ENCODE measurements around the gene SALL4. TPM values are rescaled to one million over a fixed set of nuclear protein-coding genes. Genes with fewer than 3 reads are reported as not detected.

Gene SALL4
- total and polyA plus RNA-seq, 2 of the 8 experiments (the other 6 are each of a cell fraction or from before 2014, with no cell fraction given), result 108 to 235 TPM

DNA sequence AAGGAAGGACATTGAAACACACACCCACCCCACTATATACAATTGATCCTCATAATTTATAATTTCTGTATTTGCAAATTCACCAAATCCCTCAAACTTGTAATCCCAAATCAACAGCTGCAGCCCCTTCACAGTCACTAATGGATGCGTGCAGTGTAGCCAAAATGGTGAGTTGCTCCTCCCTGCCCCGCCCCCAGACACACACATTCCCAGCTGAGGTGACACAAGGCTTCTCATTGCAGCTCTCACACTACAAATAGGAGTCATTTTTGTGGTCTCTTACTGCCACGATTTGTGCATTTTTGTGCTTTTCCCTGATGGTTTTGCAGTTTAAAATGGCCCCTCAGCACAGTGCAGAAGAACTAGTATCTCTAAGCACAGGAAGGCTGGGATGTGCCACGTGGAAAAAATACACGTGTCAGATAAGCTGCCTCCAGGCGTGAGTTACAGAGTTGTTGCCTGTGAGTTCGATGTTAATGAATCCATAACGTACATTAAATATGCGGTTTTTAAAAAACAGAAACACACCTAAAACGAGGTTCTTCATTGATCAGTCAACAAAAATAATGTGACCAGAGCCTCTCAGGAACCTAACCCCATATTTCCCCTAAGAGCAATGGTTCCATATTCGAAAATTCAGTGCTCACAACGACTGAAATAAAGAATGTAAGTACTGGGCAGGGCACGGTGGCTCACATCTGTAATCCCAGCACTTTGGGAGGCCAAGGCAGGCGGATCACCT, 42.4 kb downstream of the SALL4 start (continued):
- TF ChIP-seq MAFK (IDR thresholded peaks at IDR 0.05; ENCODE audit: low read depth, low read length) (no peak), TAF7 (optimal IDR thresholded peaks at IDR 0.05; ENCODE audit: borderline replicate concordance, low read depth, low read length) (no peak), NANOG (IDR thresholded peaks at IDR 0.05; ENCODE audit: insufficient read depth, low read depth, low read length, poor library complexity, severe bottlenecking) (no peak), CEBPB (IDR thresholded peaks at IDR 0.05; ENCODE audit: low read depth, low read length) (no peak), KDM4A (IDR thresholded peaks at IDR 0.05; ENCODE audit: low read depth, low read length, severe bottlenecking) (no peak), ASH2L (IDR thresholded peaks at IDR 0.05; ENCODE audit: low read length) (no peak), JUND (IDR thresholded peaks at IDR 0.05; ENCODE audit: low read length) (no peak), ZNF274 (IDR thresholded peaks at IDR 0.05; ENCODE audit: borderline replicate concordance, extremely low read depth, low read length) (no peak)
